ENCODE data around the gene CBX2. TPM values are rescaled to one million over a fixed set of nuclear protein-coding genes. Genes with fewer than 3 reads are reported as not detected.

Gene CBX2
- total and polyA plus RNA-seq, 2 of the 4 experiments (the other 2 are of a cell fraction) = 2.0 to 3.2 TPM

DNA sequence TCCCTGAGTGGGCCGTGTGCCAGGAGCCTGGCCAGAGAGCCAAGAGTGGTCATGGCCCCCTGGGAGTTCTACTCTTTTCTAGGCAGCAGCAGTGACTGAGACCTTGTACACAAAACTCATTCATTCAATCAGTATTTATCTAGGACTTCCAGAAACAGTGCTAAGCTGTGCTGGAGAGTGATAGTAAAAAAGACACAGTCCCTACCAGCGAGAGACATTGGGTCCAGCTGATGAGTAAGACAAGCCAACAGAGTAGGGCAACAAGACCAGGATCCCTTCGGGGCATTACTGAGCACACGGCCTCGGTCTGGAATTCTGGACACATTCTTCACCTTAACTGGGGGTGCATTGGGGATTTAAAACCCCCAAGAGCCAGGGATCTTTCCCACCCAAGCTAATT, 41.1 kb downstream of the CBX2 start:
- H3K9me3 ChIP-seq (ENCODE audit: control insufficient read depth, insufficient read depth, low read length) = no peaks in the 10 kb centered on the region
- H3K14ac ChIP-seq (replicated peaks; ENCODE audit: low read depth, low read length) = no peak overlapping the region
- DNase-seq (no peak), ATAC-seq (ENCODE audit: low read depth) (no peak)
- H2AFZ ChIP-seq (replicated peaks; ENCODE audit: low read length, poor library complexity) = no peak overlapping the region
- WGBS, 2 experiments (ENCODE audit: extremely low coverage in 2 of 2, insufficient read length in 1 of 2) = no CpG with 5 or more reads among the region's 5 CpGs
- no peak overlapping the region for H3K18ac ChIP-seq (ENCODE audit: low read depth, low read length)
- H3K4me3 ChIP-seq (ENCODE audit: insufficient read depth, low read depth, low read length) = no peak overlapping the region
- no peak overlapping the region for H3K4me2 ChIP-seq (ENCODE audit: low read depth, low read length)
- no peak overlapping the region for H2BK120ac ChIP-seq (ENCODE audit: low read depth, low read length)
- TF ChIP-seq BHLHE40 (IDR thresholded peaks at IDR 0.05; ENCODE audit: low read depth, low read length) (no peak), POLR2A (IDR thresholded peaks at IDR 0.05; ENCODE audit: low read depth, low read length) (no peak), CHD1 (IDR thresholded peaks at IDR 0.05; ENCODE audit: low read depth, low read length) (no peak), RCOR1 (IDR thresholded peaks at IDR 0.05; ENCODE audit: insufficient replicate concordance, low read length) (no peak)
- no peak overlapping the region for H2BK20ac ChIP-seq (ENCODE audit: low read depth, low read length)
- H3K4ac ChIP-seq (ENCODE audit: low read depth, low read length) = no peak overlapping the region
- no peak overlapping the region for H4K91ac ChIP-seq (ENCODE audit: insufficient read depth, low read depth, low read length)
- no peak overlapping the region for H2BK15ac ChIP-seq (ENCODE audit: low read depth, low read length)
- H4K20me1 ChIP-seq (ENCODE audit: insufficient read depth, low read length) = no peaks in the 10 kb centered on the region; the same call in 1 of the 2 replicates
- in situ Hi-C loops (cut with MboI; ENCODE audit: low sequenced_read_pairs) = no loop called here
- no TSS peak for BruUV-seq (replicated peaks)
- H3K27me3 ChIP-seq (ENCODE audit: control insufficient read depth, insufficient read depth, low read length) = peaks cover 68% of the 10 kb centered on the region
- no peak overlapping the region for H4K8ac ChIP-seq (ENCODE audit: low read depth in 2 of 2, low read length in 2 of 2)
- no peaks in the 10 kb centered on the region for H3K36me3 ChIP-seq (ENCODE audit: control insufficient read depth, insufficient read depth, low read length)
- no peak overlapping the region for H2AK9ac ChIP-seq (replicated peaks; ENCODE audit: low read depth, low read length, poor library complexity)
- H3K9ac ChIP-seq (ENCODE audit: low read depth, low read length) = no peak overlapping the region
- dilution Hi-C loops (cut with HindIII; ENCODE audit: low sequenced_read_pairs, unreplicated experiment) = no loop called here
- intact Hi-C loops (cut with micrococcal nuclease) = no loop called here
- no peaks in the 10 kb centered on the region; the same call in 1 of the 2 replicates for H3K4me1 ChIP-seq (ENCODE audit: control insufficient read depth, insufficient read depth, low read length)
- H3K79me1 ChIP-seq (ENCODE audit: low read depth in 1 of 2, low read length in 2 of 2) = no peaks in the 10 kb centered on the region
- H3K9me1 ChIP-seq (ENCODE audit: insufficient read depth, low read length) = no peaks in the 10 kb centered on the region
- no peak overlapping the region for H3K56ac ChIP-seq (ENCODE audit: extremely low read depth, insufficient read depth, low read length)
- ChIA-PET POLR2A (ENCODE audit: unreplicated experiment) (no interaction called here), CTCF (interaction anchor here (1.0 to 1.3 kb wide), 2 partner anchors 16 to 18 kb away, joined by 3 read pairs; no protein-coding TSS in a partner anchor)
- no peak overlapping the region for H3K23ac ChIP-seq (ENCODE audit: low read depth, low read length)
- no peak overlapping the region for H4K5ac ChIP-seq (ENCODE audit: low read depth, low read length)
- H2BK5ac ChIP-seq (ENCODE audit: low read depth, low read length, poor library complexity, severe bottlenecking) = no peak overlapping the region
- H3K27ac ChIP-seq (ENCODE audit: insufficient read depth, low read length) = no peak overlapping the region
- no peak overlapping the region for H2AK5ac ChIP-seq (ENCODE audit: low read depth, low read length)
